PC-3 (cell line): Measurements from ENCODE around the gene UPF1.

Experiments used
- CTCF ChIP-seq: fragments of 300-600 bp; sonication (generic); conservative IDR thresholded peaks from 2 replicates; pipeline ENCODE4 v1.5.1; 2017; ENCODE audit warnings: antibody characterized with exemption, low read depth, mild to moderate bottlenecking, low read length
- EZH2 ChIP-seq: fragments of 300-600 bp; sonication (generic); IDR thresholded peaks from one replicate; pipeline ENCODE4 v1.6.1; 2017; ENCODE audit warnings: antibody characterized with exemption, mild to moderate bottlenecking, low read length; ENCODE audit not compliant: unreplicated experiment
- EZH2phosphoT487 ChIP-seq: fragments of 300-600 bp; sonication (generic); IDR thresholded peaks from 2 replicates; pipeline ENCODE4 v1.6.1; 2018; ENCODE audit warnings: mild to moderate bottlenecking, antibody characterized with exemption, low read length, borderline replicate concordance

GRCh38 chr19:18834644-18834984, 2.9 kb downstream of the UPF1 start:
- TF ChIP-seq CTCF (no peak), EZH2phosphoT487 (no peak), EZH2 (no peak)
